Hippocampal formation (tissue), 2 donors: ENCODE results near the gene GLCE.

ENCODE experiments used
- DNase-seq, 2 donors: peaks; one replicate each; lab custom pipeline; 2025; lab: John Stamatoyannopoulos, UW

Gene GLCE

GRCh38 chr15:69206079-69206478 is 45.6 kb downstream of the GLCE start:
- DNase-seq, result no peak

GRCh38 chr15:69209661-69210060 is 49.2 kb downstream of the GLCE start:
- DNase-seq, result no peak

- DNase-seq, result no peak
Observed at GRCh38 chr15:69210574-69210973, 50.1 kb downstream of the GLCE start.

GRCh38 chr15:69213786-69214185 is 53.4 kb downstream of the GLCE start:
- DNase-seq, result no peak

GRCh38 chr15:69215314-69216035 is 55.0 kb downstream of the GLCE start:
- DNase-seq, result no peak

GRCh38 chr15:69217381-69217780 is 56.9 kb downstream of the GLCE start:
- DNase-seq, result no peak

GRCh38 chr15:69219690-69220089 is 59.3 kb downstream of the GLCE start:
- no peak for DNase-seq

GRCh38 chr15:69222002-69222474 is 61.6 kb downstream of the GLCE start:
- DNase-seq, result no peak

- DNase-seq, result no peak
Observed at GRCh38 chr15:69223083-69223813, 62.8 kb downstream of the GLCE start.

- no peak for DNase-seq
Observed at GRCh38 chr15:69224383-69224782, 63.9 kb downstream of the GLCE start.

GRCh38 chr15:69225355-69226022 is 65.1 kb downstream of the GLCE start:
- peak in 1 of 2 donors; percentile 49 for DNase-seq

- DNase-seq, result no peak
Observed at GRCh38 chr15:69226023-69226355, 65.6 kb downstream of the GLCE start.

- no peak for DNase-seq
Observed at GRCh38 chr15:69232144-69232543, 71.7 kb downstream of the GLCE start.

GRCh38 chr15:69232765-69233164 is 72.3 kb downstream of the GLCE start:
- no peak for DNase-seq

- DNase-seq, result no peak
Observed at GRCh38 chr15:69234676-69235075, 74.2 kb downstream of the GLCE start.

GRCh38 chr15:69236505-69236904 is 76.1 kb downstream of the GLCE start:
- DNase-seq, result no peak

- DNase-seq, result no peak
Observed at GRCh38 chr15:69237718-69238117, 77.3 kb downstream of the GLCE start.

- no peak for DNase-seq
Observed at GRCh38 chr15:69244798-69245197, 84.4 kb downstream of the GLCE start.

- no peak for DNase-seq
Observed at GRCh38 chr15:69253156-69253555, 92.7 kb downstream of the GLCE start.

- peak in 1 of 2 donors; percentile 24 for DNase-seq
Observed at GRCh38 chr15:69265347-69265955, 105.0 kb downstream of the GLCE start.

- no peak for DNase-seq
Observed at GRCh38 chr15:69271217-69271616, 110.8 kb downstream of the GLCE start.

- DNase-seq, result no peak
Observed at GRCh38 chr15:69272139-69272538, 111.7 kb downstream of the GLCE start.

- DNase-seq, result no peak
Observed at GRCh38 chr15:69272891-69273290, 112.5 kb downstream of the GLCE start.
